ENCODE measurements around the gene RPL29. TPM values are rescaled to one million over a fixed set of nuclear protein-coding genes. Genes with fewer than 3 reads are reported as not detected.
A peak's percentile ranks its signal among the peaks of the same experiment; 100 is the strongest.

RPL29 gene
- total RNA-seq, 1 donor from 2014 or later = 872 TPM

GRCh38 chr3:51978143-51978502 is 17.6 kb downstream of the RPL29 start:
- no peaks in the 10 kb centered on the region for H3K27me3 ChIP-seq (ENCODE audit: insufficient read depth, low read length)
- H3K9me3 ChIP-seq (ENCODE audit: insufficient read depth, low read depth, low read length) = no peaks in the 10 kb centered on the region
- H3K27ac Mint-ChIP-seq (ENCODE audit: unreplicated experiment) = no peak overlapping the region
- FAIRE-seq (no peak), DNase-seq (ENCODE audit: low read depth) (no peak)
- H3K4me1 Mint-ChIP-seq (ENCODE audit: low read depth, unreplicated experiment) = peaks cover 8% of the 10 kb centered on the region
- no peaks in the 10 kb centered on the region for H3K27me3 Mint-ChIP-seq (ENCODE audit: low read depth, unreplicated experiment)
- H3K36me3 ChIP-seq (ENCODE audit: insufficient read depth, low read length) = peaks cover 2% of the 10 kb centered on the region
- no peak overlapping the region for H3K4me3 ChIP-seq (ENCODE audit: insufficient read depth, low read depth, low read length)
- H3K79me2 ChIP-seq (ENCODE audit: insufficient read depth, low read length) = peaks cover 14% of the 10 kb centered on the region
- H2AFZ ChIP-seq (ENCODE audit: low read depth, low read length) = no peak overlapping the region
- no peaks in the 10 kb centered on the region for H3K9me3 Mint-ChIP-seq (ENCODE audit: unreplicated experiment)
- H3K36me3 Mint-ChIP-seq (ENCODE audit: low read depth, unreplicated experiment) = no peaks in the 10 kb centered on the region
- H3K4me3 Mint-ChIP-seq (ENCODE audit: unreplicated experiment) = no peak overlapping the region
- no peak overlapping the region for H3K4me2 ChIP-seq (ENCODE audit: low read length)
- H3K4me1 ChIP-seq (ENCODE audit: insufficient read depth, low read length) = peaks cover 30% of the 10 kb centered on the region
- peaks cover 6% of the 10 kb centered on the region for H4K20me1 ChIP-seq (ENCODE audit: insufficient read depth, low read length)
- H3K9ac ChIP-seq (ENCODE audit: low read length) = no peak overlapping the region
- H3K27ac ChIP-seq (ENCODE audit: low read depth, low read length) = no peak overlapping the region
- TF ChIP-seq CTCF (IDR thresholded peaks at IDR 0.05; ENCODE audit: insufficient read depth, low read depth, low read length) (no peak), EZH2 (IDR thresholded peaks at IDR 0.05; ENCODE audit: insufficient read depth, low read length) (no peak)

GRCh38 chr3:51977446-51978142 is 18.1 kb downstream of the RPL29 start:
- Histone ChIP-seq H3K9me3 (ENCODE audit: insufficient read depth, low read depth, low read length) (no peaks in the 10 kb centered on the region), H4K20me1 (ENCODE audit: insufficient read depth, low read length) (peaks cover 6% of the 10 kb centered on the region), H3K4me2 (ENCODE audit: low read length) (no peak overlapping the region), H3K79me2 (ENCODE audit: insufficient read depth, low read length) (peaks cover 14% of the 10 kb centered on the region), H3K27me3 (ENCODE audit: insufficient read depth, low read length) (no peaks in the 10 kb centered on the region), H3K4me1 (ENCODE audit: insufficient read depth, low read length) (peaks cover 28% of the 10 kb centered on the region), H2AFZ (ENCODE audit: low read depth, low read length) (no peak overlapping the region), H3K9ac (ENCODE audit: low read length) (no peak overlapping the region), H3K4me3 (ENCODE audit: insufficient read depth, low read depth, low read length) (no peak overlapping the region), H3K36me3 (ENCODE audit: insufficient read depth, low read length) (peaks cover 2% of the 10 kb centered on the region), H3K27ac (ENCODE audit: low read depth, low read length) (no peak overlapping the region)
- H3K36me3 Mint-ChIP-seq (ENCODE audit: low read depth, unreplicated experiment) = no peaks in the 10 kb centered on the region
- no peaks in the 10 kb centered on the region for H3K27me3 Mint-ChIP-seq (ENCODE audit: low read depth, unreplicated experiment)
- H3K27ac Mint-ChIP-seq (ENCODE audit: unreplicated experiment) = no peak overlapping the region
- no peak for TF ChIP-seq EZH2 (IDR thresholded peaks at IDR 0.05; ENCODE audit: insufficient read depth, low read length)
- TF ChIP-seq CTCF (IDR thresholded peaks at IDR 0.05; ENCODE audit: insufficient read depth, low read depth, low read length) = no peak
- peaks cover 6% of the 10 kb centered on the region for H3K4me1 Mint-ChIP-seq (ENCODE audit: low read depth, unreplicated experiment)
- DNase-seq (ENCODE audit: low read depth) (no peak), FAIRE-seq (no peak)
- no peaks in the 10 kb centered on the region for H3K9me3 Mint-ChIP-seq (ENCODE audit: unreplicated experiment)
- H3K4me3 Mint-ChIP-seq (ENCODE audit: unreplicated experiment) = peak overlapping the region; percentile 31

GRCh38 chr3:51975852-51976549 is 19.7 kb downstream of the RPL29 start:
- no peaks in the 10 kb centered on the region for H3K27me3 Mint-ChIP-seq (ENCODE audit: low read depth, unreplicated experiment)
- H3K9me3 Mint-ChIP-seq (ENCODE audit: unreplicated experiment) = no peaks in the 10 kb centered on the region
- no peak overlapping the region for H3K27ac Mint-ChIP-seq (ENCODE audit: unreplicated experiment)
- peak overlapping the region; percentile 63 for H3K4me3 ChIP-seq (ENCODE audit: insufficient read depth, low read depth, low read length)
- H3K4me1 ChIP-seq (ENCODE audit: insufficient read depth, low read length) = peaks cover 23% of the 10 kb centered on the region
- TF ChIP-seq EZH2 (IDR thresholded peaks at IDR 0.05; ENCODE audit: insufficient read depth, low read length) = no peak
- H3K9me3 ChIP-seq (ENCODE audit: insufficient read depth, low read depth, low read length) = no peaks in the 10 kb centered on the region
- H3K4me2 ChIP-seq (ENCODE audit: low read length) = peak overlapping the region; percentile 93
- no peak overlapping the region for H3K9ac ChIP-seq (ENCODE audit: low read length)
- no peak for FAIRE-seq
- H3K4me1 Mint-ChIP-seq (ENCODE audit: low read depth, unreplicated experiment) = peaks cover 3% of the 10 kb centered on the region
- peak; percentile 56 for DNase-seq (ENCODE audit: low read depth)
- H3K36me3 Mint-ChIP-seq (ENCODE audit: low read depth, unreplicated experiment) = no peaks in the 10 kb centered on the region
- no peaks in the 10 kb centered on the region for H3K27me3 ChIP-seq (ENCODE audit: insufficient read depth, low read length)
- no peak overlapping the region for H3K27ac ChIP-seq (ENCODE audit: low read depth, low read length)
- peak overlapping the region; percentile 83 for H3K4me3 Mint-ChIP-seq (ENCODE audit: unreplicated experiment)
- no peaks in the 10 kb centered on the region for H3K36me3 ChIP-seq (ENCODE audit: insufficient read depth, low read length)
- peaks cover 11% of the 10 kb centered on the region for H3K79me2 ChIP-seq (ENCODE audit: insufficient read depth, low read length)
- peak overlapping the region; percentile 98 for H2AFZ ChIP-seq (ENCODE audit: low read depth, low read length)
- H4K20me1 ChIP-seq (ENCODE audit: insufficient read depth, low read length) = peaks cover 3% of the 10 kb centered on the region
